ENCODE data around the gene ANTXRL. TPM values are rescaled to one million over a fixed set of nuclear protein-coding genes. Genes with fewer than 3 reads are reported as not detected.
"Not testable (repeated sequence)": the region's sequence is repeated elsewhere in the genome, so short reads cannot be mapped to it uniquely, and the experiment has no call there.

The ANTXRL gene
- polyA plus RNA-seq, 1 donor, result not detected

- H3K27ac ChIP-seq (ENCODE audit: low read length), result no peak overlapping the region
- H3K27me3 ChIP-seq (ENCODE audit: control insufficient read depth, insufficient read depth, low read length), result no peaks in the 10 kb centered on the region
- H3K36me3 ChIP-seq (ENCODE audit: control insufficient read depth, insufficient read depth, low read length), result no peaks in the 10 kb centered on the region
- no CpG with 5 or more reads among the region's 10 CpGs for WGBS (ENCODE audit: insufficient coverage, low lambda C conversion rate)
- DNase-seq, result no peak
- no peak overlapping the region for H3K4me3 ChIP-seq (ENCODE audit: low read length)
- no peaks in the 10 kb centered on the region for H3K9me3 ChIP-seq (ENCODE audit: control insufficient read depth, low read depth, low read length)
- no peaks in the 10 kb centered on the region for H3K4me1 ChIP-seq (ENCODE audit: control insufficient read depth, insufficient read depth, low read length)
Measured at GRCh38 chr10:46248651-46249146, 38.1 kb upstream of the ANTXRL start.

GRCh38 chr10:46249617-46250344 lies 37.0 kb upstream of the ANTXRL start:
- DNase-seq; H3K27me3 ChIP-seq (ENCODE audit: control insufficient read depth, insufficient read depth, low read length); H3K36me3 ChIP-seq (ENCODE audit: control insufficient read depth, insufficient read depth, low read length); H3K4me3 ChIP-seq (ENCODE audit: low read length); H3K9me3 ChIP-seq (ENCODE audit: control insufficient read depth, low read depth, low read length); H3K27ac ChIP-seq (ENCODE audit: low read length); H3K4me1 ChIP-seq (ENCODE audit: control insufficient read depth, insufficient read depth, low read length): not testable (repeated sequence)
- no CpG with 5 or more reads among the region's 9 CpGs for WGBS (ENCODE audit: insufficient coverage, low lambda C conversion rate)

DNA sequence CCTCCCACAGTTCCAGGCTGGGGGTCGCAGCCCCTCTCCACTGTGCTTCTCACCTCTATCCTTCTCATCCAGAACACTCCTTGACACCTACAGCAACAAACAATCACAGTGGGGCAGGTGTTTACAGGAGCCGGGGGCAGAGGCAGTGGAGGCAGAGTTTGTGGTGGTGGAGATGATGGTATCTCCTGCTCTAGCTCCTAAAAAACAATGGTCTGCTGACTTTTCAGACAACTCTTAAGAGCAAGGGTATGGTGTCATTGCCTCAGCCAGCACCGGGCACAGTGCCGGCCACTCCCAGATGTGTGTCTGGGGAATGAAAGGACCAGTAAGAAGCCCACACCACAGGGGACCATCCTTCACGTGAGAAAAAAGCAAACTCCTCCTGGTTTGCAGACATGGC lies 36.3 kb upstream of the ANTXRL start:
- WGBS (ENCODE audit: insufficient coverage, low lambda C conversion rate), result no CpG with 5 or more reads among the region's 5 CpGs
- no peak overlapping the region for H3K27ac ChIP-seq (ENCODE audit: low read length)
- no peaks in the 10 kb centered on the region for H3K4me1 ChIP-seq (ENCODE audit: control insufficient read depth, insufficient read depth, low read length)
- H3K9me3 ChIP-seq (ENCODE audit: control insufficient read depth, low read depth, low read length), result no peaks in the 10 kb centered on the region
- H3K36me3 ChIP-seq (ENCODE audit: control insufficient read depth, insufficient read depth, low read length), result no peaks in the 10 kb centered on the region
- DNase-seq, result no peak
- H3K4me3 ChIP-seq (ENCODE audit: low read length), result no peak overlapping the region
- no peaks in the 10 kb centered on the region for H3K27me3 ChIP-seq (ENCODE audit: control insufficient read depth, insufficient read depth, low read length)

- DNase-seq, result no peak
- Histone ChIP-seq H3K9me3 (ENCODE audit: control insufficient read depth, low read depth, low read length) (no peaks in the 10 kb centered on the region), H3K36me3 (ENCODE audit: control insufficient read depth, insufficient read depth, low read length) (no peaks in the 10 kb centered on the region), H3K4me1 (ENCODE audit: control insufficient read depth, insufficient read depth, low read length) (no peaks in the 10 kb centered on the region), H3K27me3 (ENCODE audit: control insufficient read depth, insufficient read depth, low read length) (no peaks in the 10 kb centered on the region), H3K27ac (ENCODE audit: low read length) (no peak overlapping the region), H3K4me3 (ENCODE audit: low read length) (no peak overlapping the region)
- no CpG with 5 or more reads among the region's 9 CpGs for WGBS (ENCODE audit: insufficient coverage, low lambda C conversion rate)
Measured at GRCh38 chr10:46250898-46251856, 35.6 kb upstream of the ANTXRL start.

DNA sequence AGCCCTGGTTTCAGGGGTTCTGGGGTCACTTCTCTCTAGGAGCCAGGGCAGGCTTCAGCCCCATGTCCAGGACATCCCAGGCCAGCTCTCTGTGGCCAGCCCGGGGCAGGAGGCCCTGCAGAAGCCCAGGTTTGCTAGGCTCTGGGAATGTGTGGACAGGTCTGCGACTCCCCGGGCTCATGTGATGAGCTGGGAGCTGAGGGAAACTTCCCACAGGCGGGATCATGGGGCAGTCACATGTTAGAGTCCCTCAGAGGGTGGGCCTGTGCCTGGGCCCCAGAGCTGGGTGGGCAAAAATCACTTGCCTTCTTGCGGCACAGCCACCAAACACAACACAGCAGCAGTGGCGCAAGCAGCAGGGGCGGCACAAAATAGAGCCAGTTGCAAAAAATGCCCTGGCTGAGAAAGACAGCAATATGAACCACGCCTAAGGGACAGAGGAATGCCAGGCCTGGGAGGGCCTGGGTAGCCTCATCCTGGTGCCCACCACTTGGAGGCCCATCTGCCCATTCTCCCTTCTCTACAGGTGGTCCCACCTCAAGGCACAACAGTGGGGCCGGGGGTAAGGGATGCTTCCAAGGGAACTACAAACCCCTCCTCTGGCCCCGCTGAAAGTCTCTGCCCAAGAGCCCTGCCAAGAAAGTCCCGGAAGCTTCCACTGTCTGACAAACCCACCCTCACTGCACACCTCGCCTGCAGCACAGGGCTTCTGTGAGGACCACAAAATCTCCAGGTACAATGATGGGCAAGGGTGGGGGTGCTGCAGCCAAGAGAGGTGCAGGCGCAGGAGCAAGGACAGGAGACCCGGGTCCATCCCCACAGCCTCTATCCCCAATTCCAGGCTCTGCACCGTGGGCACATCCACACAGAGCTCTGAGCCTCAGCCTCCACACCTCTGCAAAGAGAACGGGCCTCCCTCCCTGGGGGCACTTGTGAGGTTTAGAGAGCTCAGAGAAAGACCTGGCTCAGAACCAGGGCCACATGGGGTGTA lies 34.6 kb upstream of the ANTXRL start:
- Histone ChIP-seq H3K4me1 (ENCODE audit: control insufficient read depth, insufficient read depth, low read length) (no peaks in the 10 kb centered on the region), H3K9me3 (ENCODE audit: control insufficient read depth, low read depth, low read length) (no peaks in the 10 kb centered on the region), H3K27me3 (ENCODE audit: control insufficient read depth, insufficient read depth, low read length) (no peaks in the 10 kb centered on the region), H3K27ac (ENCODE audit: low read length) (no peak overlapping the region), H3K4me3 (ENCODE audit: low read length) (no peak overlapping the region), H3K36me3 (ENCODE audit: control insufficient read depth, insufficient read depth, low read length) (no peaks in the 10 kb centered on the region)
- DNase-seq, result peak in 1 of 2 donors; percentile 16
- no CpG with 5 or more reads among the region's 16 CpGs for WGBS (ENCODE audit: insufficient coverage, low lambda C conversion rate)

DNA sequence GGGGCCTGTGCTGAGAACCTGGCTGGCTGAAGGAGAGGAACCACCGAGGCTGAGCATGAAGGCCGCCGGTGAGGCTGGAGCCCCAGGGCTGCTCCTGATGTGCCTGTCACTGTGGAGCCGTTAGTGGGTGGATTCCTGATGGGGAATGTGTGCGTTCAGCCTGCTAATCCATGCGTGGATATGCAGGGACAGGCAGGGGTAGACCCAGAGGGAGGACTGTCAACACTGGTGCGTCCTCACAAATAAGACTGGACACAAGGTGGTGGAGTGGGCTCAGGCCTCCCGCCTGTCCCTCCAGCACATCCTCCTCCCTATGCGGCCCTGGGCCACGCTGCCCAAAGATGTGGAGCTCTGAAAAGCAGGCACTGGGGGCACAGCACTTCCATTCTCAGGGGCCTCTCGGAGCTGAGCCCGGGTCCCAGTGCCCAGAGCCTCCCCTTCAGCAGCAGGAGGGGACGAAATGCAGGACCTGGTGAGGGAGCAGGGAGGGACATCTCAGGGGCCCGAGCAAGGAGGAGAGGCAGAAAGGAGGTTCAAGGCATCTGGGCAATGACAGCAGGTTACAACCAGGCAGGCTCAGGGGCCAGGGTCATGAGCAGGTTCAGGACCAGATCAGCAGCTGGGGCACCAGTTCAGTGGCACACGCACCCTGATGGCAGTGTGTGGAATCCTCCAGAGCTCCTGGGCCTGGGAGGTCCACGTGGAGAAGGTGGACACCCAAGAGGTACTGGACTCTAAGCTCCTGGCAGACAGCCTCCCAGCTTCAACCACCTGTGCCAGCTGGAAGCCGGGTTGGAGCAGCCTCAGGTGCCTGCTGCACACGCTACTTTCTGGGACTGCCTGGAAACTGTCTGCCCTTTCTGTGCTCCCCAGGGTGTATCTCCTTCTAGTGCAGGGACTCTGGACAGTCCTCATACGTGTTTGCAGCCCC lies 33.5 kb upstream of the ANTXRL start:
- no CpG with 5 or more reads among the region's 19 CpGs for WGBS (ENCODE audit: insufficient coverage, low lambda C conversion rate)
- H3K4me1 ChIP-seq (ENCODE audit: control insufficient read depth, insufficient read depth, low read length), result no peaks in the 10 kb centered on the region
- DNase-seq, result no peak
- no peaks in the 10 kb centered on the region for H3K36me3 ChIP-seq (ENCODE audit: control insufficient read depth, insufficient read depth, low read length)
- H3K4me3 ChIP-seq (ENCODE audit: low read length), result no peak overlapping the region
- H3K9me3 ChIP-seq (ENCODE audit: control insufficient read depth, low read depth, low read length), result no peaks in the 10 kb centered on the region
- no peak overlapping the region for H3K27ac ChIP-seq (ENCODE audit: low read length)
- no peaks in the 10 kb centered on the region for H3K27me3 ChIP-seq (ENCODE audit: control insufficient read depth, insufficient read depth, low read length)

DNA sequence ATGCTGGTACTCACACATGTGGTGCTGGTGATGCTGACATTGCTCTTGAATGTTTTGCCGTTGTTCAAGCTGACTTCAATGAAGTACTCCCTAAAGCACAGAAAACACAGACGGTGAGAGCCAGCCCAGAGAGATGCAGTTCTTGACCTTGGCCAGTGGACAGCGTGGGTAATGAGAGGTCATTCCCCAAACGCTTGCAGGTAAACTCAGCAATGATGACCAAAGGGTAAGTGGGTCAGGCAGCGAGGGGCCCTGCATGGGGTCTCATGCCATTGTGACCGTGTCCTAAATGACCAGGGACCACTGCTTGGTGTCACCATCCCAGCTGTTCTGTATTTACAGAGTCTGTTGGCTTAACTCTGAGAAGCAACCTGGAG lies 32.8 kb upstream of the ANTXRL start:
- no peaks in the 10 kb centered on the region for H3K36me3 ChIP-seq (ENCODE audit: control insufficient read depth, insufficient read depth, low read length)
- no peak overlapping the region for H3K27ac ChIP-seq (ENCODE audit: low read length)
- no peaks in the 10 kb centered on the region for H3K27me3 ChIP-seq (ENCODE audit: control insufficient read depth, insufficient read depth, low read length)
- H3K4me3 ChIP-seq (ENCODE audit: low read length), result no peak overlapping the region
- WGBS (ENCODE audit: insufficient coverage, low lambda C conversion rate), result no CpG with 5 or more reads among the region's 6 CpGs
- DNase-seq, result no peak
- H3K4me1 ChIP-seq (ENCODE audit: control insufficient read depth, insufficient read depth, low read length), result no peaks in the 10 kb centered on the region
- no peaks in the 10 kb centered on the region for H3K9me3 ChIP-seq (ENCODE audit: control insufficient read depth, low read depth, low read length)

GRCh38 chr10:46254467-46254866 lies 32.3 kb upstream of the ANTXRL start:
- DNase-seq, result no peak
- Histone ChIP-seq H3K36me3 (ENCODE audit: control insufficient read depth, insufficient read depth, low read length) (no peaks in the 10 kb centered on the region), H3K27me3 (ENCODE audit: control insufficient read depth, insufficient read depth, low read length) (no peaks in the 10 kb centered on the region), H3K9me3 (ENCODE audit: control insufficient read depth, low read depth, low read length) (no peaks in the 10 kb centered on the region), H3K4me3 (ENCODE audit: low read length) (no peak overlapping the region), H3K4me1 (ENCODE audit: control insufficient read depth, insufficient read depth, low read length) (no peaks in the 10 kb centered on the region), H3K27ac (ENCODE audit: low read length) (no peak overlapping the region)
- no CpG with 5 or more reads among the region's 4 CpGs for WGBS (ENCODE audit: insufficient coverage, low lambda C conversion rate)

DNA sequence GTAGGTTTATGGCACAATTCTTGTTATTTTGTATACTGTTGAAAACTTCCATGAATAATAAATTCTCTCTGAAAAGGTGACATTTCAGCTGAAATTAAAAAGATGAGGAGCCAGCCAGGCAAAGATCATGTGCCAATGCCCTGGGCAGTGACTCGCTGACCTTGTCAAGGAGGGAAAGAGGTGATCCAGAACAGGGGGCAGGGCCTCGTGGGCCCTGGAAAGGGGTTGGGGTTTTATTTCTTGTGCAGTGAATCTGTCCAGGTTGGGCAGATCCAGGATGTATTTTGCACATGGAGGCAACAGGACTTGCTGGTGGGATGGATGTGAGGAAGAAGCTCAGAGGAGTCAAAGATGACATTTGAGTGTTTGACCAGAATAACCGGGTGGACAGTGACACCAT lies 31.6 kb upstream of the ANTXRL start:
- DNase-seq; H3K9me3 ChIP-seq (ENCODE audit: control insufficient read depth, low read depth, low read length): not testable (repeated sequence)
- WGBS (ENCODE audit: insufficient coverage, low lambda C conversion rate), result no CpG with 5 or more reads among the region's 3 CpGs

More for the DNA sequence above, 31.6 kb upstream of the ANTXRL start:
- H3K27ac ChIP-seq (ENCODE audit: low read length); H3K4me3 ChIP-seq (ENCODE audit: low read length); H3K36me3 ChIP-seq (ENCODE audit: control insufficient read depth, insufficient read depth, low read length); H3K27me3 ChIP-seq (ENCODE audit: control insufficient read depth, insufficient read depth, low read length); H3K4me1 ChIP-seq (ENCODE audit: control insufficient read depth, insufficient read depth, low read length): not testable (repeated sequence)

Measured in large intestine (tissue), 3 donors.